Spleen (tissue), 11 donors: ENCODE results near the gene TMEM40. TPM values are rescaled to one million over a fixed set of nuclear protein-coding genes. Genes with fewer than 3 reads are reported as not detected.

ENCODE experiments used
- DNase-seq: peaks from one replicate; pipeline ENCODE4 v3.0.0-alpha.2; 2020
- H3K27ac ChIP-seq, 8 donors: fragments of 200-600 bp; sonication (generic) in 7 of 8; 1 replicate in 4 of 8; 2 replicates in 4 of 8; pipeline versions ENCODE4 v1.5.0 to v1.8.0; 2016 to 2021; ENCODE audit warnings: inconsistent platforms in 4 of 8, mild to moderate bottlenecking in 4 of 8, moderate library complexity in 1 of 8
- H3K27me3 ChIP-seq, 7 donors: fragments of 200-600 bp; sonication (generic) in 6 of 7; replicated peaks in 1 of 7; 1 replicate in 4 of 7; 2 replicates in 3 of 7; pipeline versions ENCODE4 v1.5.0 to v1.8.0; 2016 to 2021; ENCODE audit warnings: inconsistent platforms in 3 of 7, mild to moderate bottlenecking in 1 of 7
- H3K36me3 ChIP-seq, 6 donors: fragments of 200-600 bp; sonication (generic) in 5 of 6; 1 replicate in 4 of 6; 2 replicates in 2 of 6; pipeline versions ENCODE4 v1.5.0 to v1.8.0; 2016 to 2021; ENCODE audit warnings: inconsistent platforms in 2 of 6
- H3K4me1 ChIP-seq, 6 donors: fragments of 200-600 bp; sonication (generic) in 5 of 6; 1 replicate in 3 of 6; 2 replicates in 3 of 6; pipeline versions ENCODE4 v1.5.0 to v1.8.0; 2016 to 2021; ENCODE audit warnings: inconsistent platforms in 3 of 6
- H3K4me3 ChIP-seq, 8 donors: fragments of 200-600 bp; sonication (generic) in 7 of 8; 1 replicate in 4 of 8; 2 replicates in 4 of 8; pipeline versions ENCODE4 v1.5.0 to v1.8.0; 2016 to 2021; ENCODE audit warnings: inconsistent platforms in 4 of 8, mild to moderate bottlenecking in 4 of 8, moderate library complexity in 2 of 8
- H3K9me3 ChIP-seq, 8 donors: fragments of 200-600 bp; sonication (generic) in 7 of 8; 1 replicate in 4 of 8; 2 replicates in 4 of 8; pipeline versions ENCODE4 v1.5.0 to v1.8.0; 2016 to 2021; ENCODE audit warnings: inconsistent platforms in 4 of 8
- CTCF ChIP-seq, 11 experiments: fragments of 200-600 bp in 7 of 11; fragments of 450-650 bp in 4 of 11; sonication (generic) in 4 of 11; IDR thresholded peaks in 8 of 11; conservative IDR thresholded peaks in 3 of 11; 1 replicate in 7 of 11; 2 replicates in 4 of 11; pipeline versions ENCODE4 v1.4.0 to v1.8.0; 2016 to 2021; ENCODE audit warnings: antibody characterized with exemption in 11 of 11, inconsistent platforms in 4 of 11, mild to moderate bottlenecking in 1 of 11
- POLR2A ChIP-seq, 3 donors: fragments of 450-650 bp; IDR thresholded peaks; one replicate each; pipeline ENCODE4 v1.5.1; 2017; ENCODE audit warnings: antibody characterized with exemption in 3 of 3, mild to moderate bottlenecking in 1 of 3
- POLR2AphosphoS5 ChIP-seq, 3 donors: sonication (generic); formaldehyde crosslinking; IDR thresholded peaks; one replicate each; pipeline ENCODE4 v1.5.1; 2017; ENCODE audit warnings: antibody characterized with exemption in 3 of 3
- WGBS, 5 donors: extraction: QIAGEN DNeasy Blood & Tissue Kit in 3 of 5; methylation state at CpG; one replicate each; pipeline versions ENCODE4 v1.1.5 to v1.1.7; 2013 to 2018; 5-methylcytosine and 5-hydroxymethylcytosine counted together
- intact Hi-C: fragments of 100-400 bp; cut with DNase I; formaldehyde crosslinking; loops from one replicate; pipeline ENCODE4 v1.15.0; 2023; ENCODE audit warnings: low total_unique reads
- polyA plus RNA-seq, 3 donors: library from polyadenylated mRNA; stranded (reverse); fragments of 200-250 nt; gene quantifications; one replicate each; pipeline ENCODE4 v1.2.1, GENCODE V29; 2013
- total RNA-seq, 7 donors: library from RNA; depleted of rRNA in 3 of 7; stranded (reverse); fragments of >200 nt in 3 of 7; fragmentation: NEBNext Ultra II Directional in 4 of 7; extraction: Animal tissue kit (Norgen Biotek cat#: 25700) in 4 of 7; gene quantifications; one replicate each; pipeline versions ENCODE4 v1.1.0 to v1.2.1, GENCODE V29; 2016 to 2021
- donor health status: healthy with polysubstance abuse.
- donor health status: DM: no; HTN: no; CAD: no; lungs with moderate emphysema.
- donor health status: DM: no; HTN: no; CAD: no.
- donor health status: Bipolar disorder and iron deficiency.
- donor health status: healthy.
- donor health status: DM: no; HTN: no; CAD: no.
- donor health status: DM: yes; HTN: yes; CAD: no.

Gene TMEM40
- total and polyA plus RNA-seq, 10 donors, result 0.29 to 3.8 (median 2.0) TPM

- Histone ChIP-seq H3K9me3 (no peaks in the 10 kb centered on the region), H3K36me3 (no peaks in the 10 kb centered on the region), H3K27me3 (peaks cover 0 to 9% (median 0%) of the 10 kb centered on the region in 7 donors), H3K4me1 (no peaks in the 10 kb centered on the region), H3K4me3 (no peak overlapping the region), H3K27ac (no peak overlapping the region)
- TF ChIP-seq POLR2A (IDR thresholded peaks at IDR 0.05) (no peak), POLR2AphosphoS5 (IDR thresholded peaks at IDR 0.05) (no peak), CTCF (IDR thresholded peaks at IDR 0.05 in 8 of 11, conservative IDR thresholded peaks at IDR 0.05 in 3 of 11) (no peak)
- DNase-seq, result no peak
- intact Hi-C loops, result no loop called here
- WGBS, 5 donors, result 83 to 92% (median 83%) methylated on average over 8 to 11 of the region's 11 CpGs
These were observed 68.9 kb downstream of the TMEM40 start for GRCh38 chr3:12689997-12690711.

- no peaks in the 10 kb centered on the region for H3K36me3 ChIP-seq
- 72 to 88% (median 80%) methylated on average over 4 of the region's 4 CpGs for WGBS, 5 donors
- intact Hi-C loops, result no loop called here
- no peak for TF ChIP-seq POLR2AphosphoS5 (IDR thresholded peaks at IDR 0.05)
- H3K4me1 ChIP-seq, result peaks cover 0 to 1% (median 0%) of the 10 kb centered on the region in 6 donors
- no peak overlapping the region for H3K27ac ChIP-seq
- peaks cover 0 to 9% (median 0%) of the 10 kb centered on the region in 7 donors for H3K27me3 ChIP-seq
- DNase-seq, result no peak
- no peak overlapping the region for H3K4me3 ChIP-seq
- H3K9me3 ChIP-seq, result no peaks in the 10 kb centered on the region
These were observed 71.1 kb downstream of the TMEM40 start for GRCh38 chr3:12687948-12688347.

- no peak for DNase-seq
- intact Hi-C loops, result no loop called here
- H3K9me3 ChIP-seq, result no peaks in the 10 kb centered on the region
- TF ChIP-seq POLR2AphosphoS5 (IDR thresholded peaks at IDR 0.05) (no peak), CTCF (IDR thresholded peaks at IDR 0.05 in 8 of 11, conservative IDR thresholded peaks at IDR 0.05 in 3 of 11) (no peak), POLR2A (IDR thresholded peaks at IDR 0.05) (no peak)
- WGBS, 5 donors, result 84 to 97% (median 95%) methylated on average over 3 of the region's 3 CpGs
- no peaks in the 10 kb centered on the region for H3K36me3 ChIP-seq
- H3K4me1 ChIP-seq, result peaks cover 0 to 20% (median 0%) of the 10 kb centered on the region in 6 donors
- no peak overlapping the region for H3K4me3 ChIP-seq
- H3K27me3 ChIP-seq, result peaks cover 0 to 9% (median 0%) of the 10 kb centered on the region in 7 donors
- H3K27ac ChIP-seq, result no peak overlapping the region
These were observed 73.0 kb downstream of the TMEM40 start for GRCh38 chr3:12686096-12686495.

Other genes with a start within 250 kb of the TMEM40 start
- not detected for gene MKRN2OS, start 213.8 kb downstream of the TMEM40 start, total RNA-seq
- gene MKRN2OS, start 213.8 kb downstream of the TMEM40 start, polyA plus RNA-seq, result not detected
- 10 to 100 TPM; 17.8 to 27.4 (median 21.3) TPM for gene MKRN2, start 202.2 kb downstream of the TMEM40 start, total RNA-seq
- gene MKRN2, start 202.2 kb downstream of the TMEM40 start, polyA plus RNA-seq, result 10 to 100 TPM; 11.1 to 14.2 (median 13.2) TPM
- 100 to 1,000 TPM in 6 of 7 donors, 10 to 100 TPM in 1; 92.2 to 153 (median 115) TPM for gene RAF1, start 95.1 kb downstream of the TMEM40 start, total RNA-seq
- 10 to 100 TPM; 31.6 to 51.3 (median 43.5) TPM for gene RAF1, start 95.1 kb downstream of the TMEM40 start, polyA plus RNA-seq
- gene CAND2, start 37.4 kb upstream of the TMEM40 start, total RNA-seq, result 10 to 100 TPM in 1 of 7 donors, 1 to 10 TPM in 6; 4.0 to 12.2 (median 8.0) TPM
- 1 to 10 TPM in 1 of 3 donors, under 1 TPM in 2; 0.78 to 2.6 (median 0.88) TPM for gene CAND2, start 37.4 kb upstream of the TMEM40 start, polyA plus RNA-seq
- 1,000 to 10,000 TPM in 6 of 7 donors, 100 to 1,000 TPM in 1; 911 to 1,835 (median 1,346) TPM for gene RPL32, start 82.3 kb upstream of the TMEM40 start, total RNA-seq
- gene RPL32, start 82.3 kb upstream of the TMEM40 start, polyA plus RNA-seq, result 1,000 to 10,000 TPM; 3,289 to 6,164 (median 6,022) TPM